Measurements from ENCODE around the gene HESX1.
A peak's percentile ranks its signal among the peaks of the same experiment; 100 is the strongest.

HESX1 gene

GRCh38 chr3:57166660-57167059 is 33.1 kb downstream of the HESX1 start:
- DNase-seq = no peak

GRCh38 chr3:57165641-57166040 is 34.1 kb downstream of the HESX1 start:
- no peak for DNase-seq

GRCh38 chr3:57164657-57165573 is 34.9 kb downstream of the HESX1 start, which contains the start of gene IL17RD:
Gene IL17RD, minus strand, starts transcription at chr3:57165353. Its CDS starts 67 bp downstream, at chr3:57165286.
- DNase-seq = peak; percentile 70

- DNase-seq = no peak
Observed at GRCh38 chr3:57164217-57164656, 35.5 kb downstream of the HESX1 start.

GRCh38 chr3:57163751-57164150 is 36.0 kb downstream of the HESX1 start:
- DNase-seq = no peak

GRCh38 chr3:57161915-57162314 is 37.9 kb downstream of the HESX1 start:
- no peak for DNase-seq

GRCh38 chr3:57160765-57161538 is 38.8 kb downstream of the HESX1 start:
- peak; percentile 58 for DNase-seq

GRCh38 chr3:57160076-57160764 is 39.6 kb downstream of the HESX1 start:
- no peak for DNase-seq

GRCh38 chr3:57158813-57159738 is 40.7 kb downstream of the HESX1 start:
- no peak for DNase-seq

- DNase-seq = peak; percentile 45
Observed at GRCh38 chr3:57158325-57158724, 41.5 kb downstream of the HESX1 start.

GRCh38 chr3:57157545-57157944 is 42.2 kb downstream of the HESX1 start:
- no peak for DNase-seq

- DNase-seq = no peak
Observed at GRCh38 chr3:57155310-57155643, 44.5 kb downstream of the HESX1 start.

- no peak for DNase-seq
Observed at GRCh38 chr3:57154470-57155309, 45.1 kb downstream of the HESX1 start.

- DNase-seq = no peak
Observed at GRCh38 chr3:57152151-57153143, 47.3 kb downstream of the HESX1 start.

GRCh38 chr3:57151749-57152148 is 48.0 kb downstream of the HESX1 start:
- no peak for DNase-seq

- peak; percentile 68 for DNase-seq
Observed at GRCh38 chr3:57151021-57151449, 48.7 kb downstream of the HESX1 start.

- DNase-seq = no peak
Observed at GRCh38 chr3:57150113-57150581, 49.6 kb downstream of the HESX1 start.

Measured in fibroblast of skin of right quadriceps (primary cell).